Inferior parietal cortex (tissue), 1 donor: ENCODE data around the gene KDM4D.
"Not testable (repeated sequence)": the region's sequence is repeated elsewhere in the genome, so short reads cannot be mapped to it uniquely, and the experiment has no call there.

ENCODE experiments used
- DNase-seq: peaks from one replicate; pipeline ENCODE4 v3.0.0-alpha.2; 2016; ENCODE audit errors: extremely low spot score

Gene KDM4D

GRCh38 chr11:94973099-94973968 lies at the start of gene KDM4D, which contains the start of gene CWC15:
Gene KDM4D (plus strand): TSS chr11:94973709. CDS start chr11:94997373, 23,664 bp downstream.
Gene CWC15 (minus strand): TSS chr11:94973556. CDS start chr11:94972185, 1,371 bp downstream.
- peak; percentile 99 for DNase-seq

GRCh38 chr11:94924171-94924572 lies 49.3 kb upstream of the KDM4D start:
- no peak for DNase-seq

- DNase-seq: no peak
Measured at GRCh38 chr11:94924612-94925011, 48.9 kb upstream of the KDM4D start.

GRCh38 chr11:94925422-94926270 lies 47.9 kb upstream of the KDM4D start:
- DNase-seq: no peak

GRCh38 chr11:94926271-94926625 lies 47.3 kb upstream of the KDM4D start:
- DNase-seq: no peak

GRCh38 chr11:94926698-94927237 lies 46.7 kb upstream of the KDM4D start:
- DNase-seq: no peak

GRCh38 chr11:94928117-94928990 lies 45.2 kb upstream of the KDM4D start:
- DNase-seq: no peak

- not testable (repeated sequence) for DNase-seq
Measured at GRCh38 chr11:94932072-94932471, 41.4 kb upstream of the KDM4D start.

- DNase-seq: no peak
Measured at GRCh38 chr11:94932503-94932902, 41.0 kb upstream of the KDM4D start.

GRCh38 chr11:94933223-94934130 lies 40.0 kb upstream of the KDM4D start:
- DNase-seq: no peak

GRCh38 chr11:94934362-94934761 lies 39.1 kb upstream of the KDM4D start:
- no peak for DNase-seq

GRCh38 chr11:94934846-94935245 lies 38.7 kb upstream of the KDM4D start:
- DNase-seq: no peak

- no peak for DNase-seq
Measured at GRCh38 chr11:94938095-94939055, 35.1 kb upstream of the KDM4D start.

- DNase-seq: no peak
Measured at GRCh38 chr11:94939346-94939745, 34.2 kb upstream of the KDM4D start.

GRCh38 chr11:94941131-94941530 lies 32.4 kb upstream of the KDM4D start:
- DNase-seq: no peak

GRCh38 chr11:94946812-94947211 lies 26.7 kb upstream of the KDM4D start:
- DNase-seq: no peak

GRCh38 chr11:94948070-94948617 lies 25.4 kb upstream of the KDM4D start:
- DNase-seq: no peak

- no peak for DNase-seq
Measured at GRCh38 chr11:94954753-94955152, 18.8 kb upstream of the KDM4D start.

- no peak for DNase-seq
Measured at GRCh38 chr11:94956963-94957362, 16.5 kb upstream of the KDM4D start.
